GM19395 (cell line): ENCODE data around the gene TMC7.

Source experiments
- ATAC-seq: cut with Tn5 transposase; IDR thresholded peaks from one replicate; pipeline ENCODE4 v1.9.1; 2021; ENCODE audit warnings: mild to moderate bottlenecking, moderate library complexity; ENCODE audit not compliant: unreplicated experiment

The TMC7 gene

GRCh38 chr16:19021747-19022146 lies 38.0 kb downstream of the TMC7 start:
- ATAC-seq: no peak

DNA sequence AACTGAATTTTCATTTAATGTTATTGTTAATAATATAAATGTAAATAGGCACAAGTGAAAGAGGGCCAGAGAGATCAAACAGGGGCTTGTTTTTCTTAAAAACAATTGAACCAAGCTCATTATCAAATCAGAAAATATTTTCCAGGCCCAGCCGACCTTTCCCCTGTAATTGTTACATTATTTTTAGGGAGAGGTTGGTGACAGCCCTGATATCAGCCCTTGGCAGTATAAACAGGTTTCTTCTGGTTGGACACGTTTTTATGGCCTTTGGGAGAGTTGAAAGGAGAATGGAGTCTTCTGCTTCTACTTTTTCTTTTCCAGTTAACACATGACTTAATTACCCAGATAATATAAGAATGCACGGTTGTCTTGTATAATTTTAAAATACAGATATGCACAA lies 43.7 kb downstream of the TMC7 start:
- ATAC-seq: no peak

DNA sequence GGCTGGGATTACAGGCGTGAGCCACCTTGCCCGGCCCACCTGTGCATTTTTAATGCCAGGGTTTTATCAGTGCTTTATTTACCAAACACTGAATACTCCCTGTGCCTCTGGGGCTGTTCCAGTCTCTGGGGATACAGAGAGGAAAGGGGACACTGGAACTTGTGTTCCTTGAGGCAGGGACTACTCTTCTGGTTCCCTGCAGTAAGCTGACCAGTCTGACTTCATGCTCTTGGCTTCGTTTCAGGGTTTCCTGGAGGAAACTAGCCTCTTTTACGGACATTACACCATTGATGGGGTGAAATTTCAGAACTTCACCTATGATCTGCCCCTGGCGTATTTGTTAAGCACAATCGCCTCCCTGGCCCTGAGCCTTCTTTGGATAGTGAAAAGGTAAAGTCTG lies 46.2 kb downstream of the TMC7 start:
- no peak for ATAC-seq

DNA sequence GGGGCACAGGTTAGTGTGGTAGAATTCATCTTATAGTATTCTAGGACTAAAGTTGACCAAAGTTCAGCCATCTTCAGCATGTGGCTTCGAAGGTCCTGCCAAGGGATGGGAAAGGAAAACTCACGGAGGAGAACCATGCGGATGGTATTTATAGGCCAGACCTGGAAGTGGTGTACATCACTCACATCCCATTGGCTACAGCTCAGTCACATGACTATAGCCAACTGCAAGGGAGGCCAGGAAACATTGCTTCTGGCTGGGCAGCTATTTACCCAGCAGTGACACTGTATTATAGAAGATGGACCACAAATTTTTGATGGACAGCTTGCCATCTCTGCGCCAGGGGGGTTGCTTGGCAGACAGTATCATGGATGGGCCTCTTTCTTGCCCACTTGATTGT lies 48.0 kb downstream of the TMC7 start:
- ATAC-seq: no peak

GRCh38 chr16:19033761-19034160 lies 50.0 kb downstream of the TMC7 start:
- ATAC-seq: no peak

- no peak for ATAC-seq
Measured at GRCh38 chr16:19040400-19040799, 56.7 kb downstream of the TMC7 start.

DNA sequence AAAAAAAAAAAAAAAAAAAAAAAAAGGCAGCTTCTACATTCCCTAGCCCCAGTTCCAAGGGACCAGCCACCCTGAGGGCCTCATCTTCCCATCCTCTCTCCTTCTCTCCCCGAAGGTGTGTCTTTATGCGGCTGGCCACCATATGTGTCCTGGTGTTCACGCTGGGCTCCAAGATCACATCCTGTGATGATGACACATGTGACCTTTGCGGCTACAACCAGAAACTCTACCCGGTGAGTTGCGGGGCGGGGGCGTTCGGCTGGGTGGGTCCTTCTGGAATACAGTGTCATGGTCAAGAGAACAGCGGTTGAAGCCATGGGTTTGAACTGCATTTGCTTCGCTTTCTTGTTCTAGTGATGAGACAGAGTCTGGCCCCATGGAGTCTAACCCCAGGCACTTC lies 61.0 kb downstream of the TMC7 start:
- no peak for ATAC-seq

GRCh38 chr16:19046062-19046461 lies 62.3 kb downstream of the TMC7 start:
- no peak for ATAC-seq

- ATAC-seq: no peak
Measured at GRCh38 chr16:19062706-19063105, 79.0 kb downstream of the TMC7 start.

DNA sequence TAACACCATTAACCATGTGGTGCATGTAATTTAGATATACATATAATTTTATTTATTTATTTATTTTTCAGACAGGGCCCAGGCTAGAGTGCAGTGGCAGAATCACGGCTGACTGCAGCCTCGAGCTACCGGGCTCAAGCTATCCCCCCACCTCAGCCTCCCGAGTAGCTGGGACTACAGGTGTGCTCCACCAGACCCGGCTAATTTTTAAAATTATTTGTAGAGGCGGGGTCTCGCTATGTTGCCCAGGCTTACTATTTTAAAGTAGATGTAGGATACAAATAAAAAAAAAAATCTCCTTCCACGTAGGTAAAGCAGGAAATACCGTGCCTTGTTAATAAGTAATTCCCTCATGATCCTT lies 83.2 kb downstream of the TMC7 start:
- peak; percentile 1 for ATAC-seq

DNA sequence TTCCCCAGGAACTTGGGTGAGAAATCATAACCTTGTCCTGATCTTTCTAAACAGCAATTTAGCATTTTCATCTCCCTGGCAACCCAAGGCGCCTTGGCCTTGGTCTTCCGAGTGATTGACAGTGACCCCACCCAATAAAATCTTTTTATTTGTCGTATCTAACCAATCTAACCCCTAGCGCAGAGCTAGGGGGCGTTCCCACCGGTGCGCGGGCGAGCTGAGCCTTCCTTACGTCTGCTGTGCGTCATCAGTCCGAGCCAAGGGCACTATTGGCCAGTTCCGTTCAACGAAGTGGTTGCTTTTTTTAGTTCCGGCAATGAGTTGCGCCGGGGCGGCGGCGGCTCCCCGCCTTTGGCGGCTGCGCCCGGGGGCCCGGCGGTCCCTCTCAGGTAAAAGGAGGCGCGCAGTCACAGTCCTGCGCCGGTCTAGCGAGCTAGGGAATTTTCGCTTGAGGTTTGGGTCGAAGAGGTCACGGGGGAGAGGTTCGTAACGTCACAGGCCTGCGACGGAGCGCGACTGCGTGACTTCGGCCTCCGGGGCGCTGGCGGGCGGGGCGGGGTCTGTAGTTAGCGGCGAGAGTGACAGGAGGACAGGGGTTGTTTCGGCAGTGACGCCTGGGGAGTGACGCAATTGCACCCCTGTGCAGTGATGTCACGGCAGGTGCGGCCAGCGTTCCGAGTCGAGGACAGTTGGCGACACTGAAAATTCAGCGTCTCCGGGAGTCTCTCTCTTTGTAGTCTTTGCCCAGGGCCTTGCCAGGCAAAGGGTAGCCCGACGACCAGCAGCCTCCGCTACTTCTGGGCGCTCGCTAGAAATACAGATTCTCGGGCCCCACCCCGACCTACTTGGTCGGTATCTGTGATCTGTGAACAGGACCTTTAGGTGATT lies 83.9 kb downstream of the TMC7 start, which contains the start of gene COQ7:
COQ7 (plus strand) TSS at position 266 of the 888 bp plus-strand sequence; CDS start at position 317, 51 bp downstream.
- peak; percentile 90 for ATAC-seq

DNA sequence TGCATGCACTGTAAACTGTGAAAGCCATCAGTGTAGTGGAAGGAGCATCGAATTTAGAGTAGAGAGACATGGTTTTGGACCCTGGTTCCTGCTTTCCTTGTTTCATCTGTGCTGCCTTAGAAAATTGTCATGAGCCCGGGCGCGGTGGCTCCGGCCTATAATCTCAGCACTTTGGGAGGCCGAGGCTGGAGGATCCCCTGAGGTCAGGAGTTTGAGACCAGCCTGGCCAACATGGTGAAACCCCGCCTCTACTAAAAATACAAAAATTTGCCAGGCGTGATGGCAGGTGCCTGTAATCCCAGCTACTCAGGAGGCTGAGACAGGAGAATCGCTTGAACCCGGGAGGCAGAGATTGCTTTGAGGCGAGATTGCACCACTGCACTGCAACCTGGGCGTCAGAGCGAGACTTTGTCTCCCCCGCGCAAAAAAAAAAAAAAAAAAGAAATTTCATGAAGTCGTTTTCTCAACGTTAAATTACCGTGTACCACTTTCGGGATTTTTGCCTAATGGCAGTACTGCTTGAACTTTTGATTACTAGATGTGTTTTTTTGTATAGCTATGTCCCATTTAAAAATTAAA lies 84.6 kb downstream of the TMC7 start:
- no peak for ATAC-seq

DNA sequence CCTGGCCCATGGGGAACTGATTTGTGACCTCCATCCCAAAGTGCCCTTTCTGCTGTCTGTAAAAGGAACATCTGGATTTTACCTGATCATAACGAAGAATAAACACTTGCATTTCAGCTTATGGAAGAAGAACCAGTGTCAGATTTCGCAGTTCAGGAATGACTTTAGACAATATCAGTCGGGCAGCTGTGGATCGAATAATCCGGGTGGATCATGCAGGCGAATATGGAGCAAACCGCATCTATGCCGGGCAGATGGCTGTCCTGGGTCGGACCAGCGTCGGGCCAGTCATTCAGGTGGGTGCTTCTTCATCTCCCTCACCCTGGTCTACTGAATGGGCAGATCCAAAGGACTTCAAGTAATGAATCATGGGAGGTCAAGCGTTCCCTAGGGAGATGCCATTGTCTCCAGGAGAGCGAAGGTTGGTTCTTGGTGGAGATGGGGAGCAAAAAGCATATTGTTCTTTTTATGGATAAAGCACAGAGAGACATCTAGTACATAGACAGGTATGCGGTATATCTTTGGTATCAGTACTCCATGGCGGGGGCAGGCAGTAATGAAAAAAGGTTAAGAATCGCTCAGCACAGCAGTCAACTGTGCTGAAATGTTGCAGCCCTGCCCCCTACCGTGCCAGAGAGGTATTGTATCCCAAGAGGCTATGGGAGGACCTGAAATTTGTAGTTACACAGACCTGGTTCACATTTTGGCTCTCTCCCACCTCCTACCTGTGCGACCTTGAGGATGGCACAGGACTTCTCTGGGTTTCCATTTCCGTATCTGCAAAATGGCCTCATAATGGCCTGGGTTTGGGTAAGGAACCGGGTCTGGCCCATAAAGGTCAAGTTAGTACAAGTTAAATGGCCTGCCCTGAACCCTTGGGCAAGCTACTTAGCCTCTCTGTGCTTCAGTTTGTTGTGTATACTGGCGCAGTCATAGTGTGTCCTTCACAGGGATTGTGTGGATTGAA lies 88.4 kb downstream of the TMC7 start:
- ATAC-seq: no peak

GRCh38 chr16:19073344-19073743 lies 89.6 kb downstream of the TMC7 start:
- no peak for ATAC-seq

DNA sequence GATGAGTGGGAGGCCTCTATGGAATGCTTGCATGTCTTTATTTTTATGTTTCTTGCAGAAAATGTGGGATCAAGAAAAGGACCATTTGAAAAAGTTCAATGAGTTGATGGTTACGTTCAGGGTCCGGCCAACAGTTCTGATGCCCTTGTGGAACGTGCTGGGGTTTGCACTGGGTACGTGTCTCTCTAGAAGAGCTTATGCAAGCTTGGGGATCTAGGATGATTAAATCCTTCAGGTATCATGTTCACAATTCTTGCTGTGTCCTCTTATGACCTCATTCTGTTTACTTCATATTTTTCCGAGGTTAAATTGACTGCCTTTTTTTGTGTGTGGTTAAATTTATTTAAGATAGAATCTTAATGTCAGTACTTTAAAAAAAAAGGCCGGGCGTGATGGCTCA lies 90.1 kb downstream of the TMC7 start:
- no peak for ATAC-seq

- no peak for ATAC-seq
Measured at GRCh38 chr16:19075511-19075910, 91.8 kb downstream of the TMC7 start.

GRCh38 chr16:19077879-19078278 lies 94.1 kb downstream of the TMC7 start:
- no peak for ATAC-seq

DNA sequence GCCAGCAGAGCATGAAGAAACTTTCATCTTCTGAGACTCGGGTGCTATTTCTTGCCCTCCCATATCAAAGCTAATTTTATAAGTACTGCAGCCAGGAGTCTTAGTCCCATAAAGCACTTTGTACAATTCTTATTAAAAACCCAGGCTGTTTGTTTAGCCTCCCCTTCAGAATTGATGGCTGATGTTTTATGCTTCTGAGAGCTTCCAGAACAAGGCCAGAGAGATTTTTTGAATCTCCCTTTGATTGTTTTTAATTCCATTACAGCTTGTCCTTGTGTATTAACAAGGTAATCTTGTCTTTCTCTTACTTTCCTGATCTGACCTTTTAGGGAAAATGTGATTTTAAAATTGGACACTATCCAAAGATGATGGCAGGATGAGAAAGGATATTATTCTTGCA lies 99.9 kb downstream of the TMC7 start:
- ATAC-seq: no peak

DNA sequence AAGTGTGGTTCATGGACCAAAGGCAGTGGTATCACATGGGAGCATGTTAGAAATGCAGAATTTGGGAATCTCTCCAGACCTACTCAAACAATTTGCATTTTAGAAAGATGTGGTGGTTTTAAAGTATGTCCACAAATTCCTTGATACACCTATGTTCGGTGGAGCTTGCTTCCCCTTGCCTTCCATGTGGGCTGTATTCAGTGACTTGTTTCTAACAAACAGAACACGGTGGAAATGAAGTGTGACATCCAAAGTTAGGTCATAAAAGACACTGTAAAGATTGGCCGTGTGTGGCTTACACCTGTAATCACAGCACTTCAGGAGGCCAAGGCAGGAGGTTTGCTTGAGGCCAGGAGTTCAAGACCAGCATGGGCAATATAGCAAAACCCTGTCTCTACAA lies 100.4 kb downstream of the TMC7 start:
- ATAC-seq: no peak

- no peak for ATAC-seq
Measured at GRCh38 chr16:19084879-19085278, 101.1 kb downstream of the TMC7 start.

DNA sequence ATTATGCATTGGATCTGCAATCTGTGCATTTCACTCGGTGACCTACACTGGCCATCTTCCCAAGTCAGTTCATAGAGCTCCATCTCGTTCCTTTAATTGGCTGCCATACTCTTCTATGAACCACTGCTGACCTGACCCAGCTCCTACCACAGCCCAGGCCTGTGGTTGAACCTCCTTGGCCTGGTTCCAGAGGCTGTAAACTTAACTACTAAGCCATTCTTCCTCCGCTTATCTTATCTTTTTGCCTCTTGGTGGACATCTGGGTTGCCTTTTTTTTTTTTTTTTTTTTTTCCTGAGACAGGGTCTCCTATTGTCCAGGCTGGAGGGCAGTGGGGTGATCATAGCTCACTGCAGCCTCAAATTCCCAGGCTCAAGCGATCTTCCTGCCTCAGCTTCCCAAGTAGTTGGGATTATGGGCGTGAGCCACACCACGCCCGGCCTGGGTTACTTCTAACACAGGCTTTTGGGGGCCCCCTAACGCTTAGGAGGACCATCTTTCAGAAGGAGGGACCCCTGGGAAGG lies 102.0 kb downstream of the TMC7 start:
- ATAC-seq: no peak
